ENCODE measurements around the gene PRSS33.

PRSS33 gene, protein sequence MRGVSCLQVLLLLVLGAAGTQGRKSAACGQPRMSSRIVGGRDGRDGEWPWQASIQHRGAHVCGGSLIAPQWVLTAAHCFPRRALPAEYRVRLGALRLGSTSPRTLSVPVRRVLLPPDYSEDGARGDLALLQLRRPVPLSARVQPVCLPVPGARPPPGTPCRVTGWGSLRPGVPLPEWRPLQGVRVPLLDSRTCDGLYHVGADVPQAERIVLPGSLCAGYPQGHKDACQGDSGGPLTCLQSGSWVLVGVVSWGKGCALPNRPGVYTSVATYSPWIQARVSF
- total RNA-seq = 0 to 0.19 (median 0) reads per million in 3 donors

DNA sequence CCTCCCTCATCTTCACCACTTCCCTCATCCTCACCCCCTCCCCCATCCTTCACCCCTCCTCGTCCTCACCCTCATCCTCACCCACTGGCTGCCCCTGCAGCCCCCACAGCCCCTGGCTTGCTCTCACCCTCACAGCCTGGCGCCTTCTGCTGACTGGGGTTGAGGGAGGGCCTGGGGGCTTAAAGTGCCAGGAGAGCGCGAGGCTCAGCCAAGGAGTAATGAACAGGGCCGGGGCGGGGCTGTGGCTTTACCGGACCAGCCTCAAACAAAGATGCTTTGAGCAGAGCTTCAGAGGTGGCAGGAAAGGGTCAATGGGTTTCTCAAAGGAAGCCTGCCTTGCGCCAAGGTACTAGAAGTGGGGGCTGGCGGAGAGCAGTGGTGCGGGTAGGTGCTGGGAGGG lies at the start of gene PRSS33:
Gene PRSS33, minus strand, starts transcription at position 155 of the 400 bp plus-strand sequence. CDS start 1,013 bp downstream, outside the sequence.
- Histone ChIP-seq H3K36me3 (ENCODE audit: control insufficient read depth, insufficient read depth, low read length) (no peaks in the 10 kb centered on the region), H3K4me3 (ENCODE audit: insufficient read depth, low read depth, low read length, poor library complexity, severe bottlenecking) (no peak within 1 kb of the TSS), H3K27me3 (replicated peaks; ENCODE audit: control insufficient read depth, insufficient read depth, low read length, poor library complexity, severe bottlenecking) (no peaks in the 10 kb centered on the region), H3K9me3 (ENCODE audit: control insufficient read depth, low read length) (no peaks in the 10 kb centered on the region), H3K27ac (ENCODE audit: insufficient read depth, low read length, poor library complexity, severe bottlenecking) (no peak within 1 kb of the TSS), H3K4me1 (ENCODE audit: control insufficient read depth, insufficient read depth, low read length, poor library complexity, severe bottlenecking) (peaks cover 18% of the 10 kb centered on the region)
- DNase-seq = no peak

DNA sequence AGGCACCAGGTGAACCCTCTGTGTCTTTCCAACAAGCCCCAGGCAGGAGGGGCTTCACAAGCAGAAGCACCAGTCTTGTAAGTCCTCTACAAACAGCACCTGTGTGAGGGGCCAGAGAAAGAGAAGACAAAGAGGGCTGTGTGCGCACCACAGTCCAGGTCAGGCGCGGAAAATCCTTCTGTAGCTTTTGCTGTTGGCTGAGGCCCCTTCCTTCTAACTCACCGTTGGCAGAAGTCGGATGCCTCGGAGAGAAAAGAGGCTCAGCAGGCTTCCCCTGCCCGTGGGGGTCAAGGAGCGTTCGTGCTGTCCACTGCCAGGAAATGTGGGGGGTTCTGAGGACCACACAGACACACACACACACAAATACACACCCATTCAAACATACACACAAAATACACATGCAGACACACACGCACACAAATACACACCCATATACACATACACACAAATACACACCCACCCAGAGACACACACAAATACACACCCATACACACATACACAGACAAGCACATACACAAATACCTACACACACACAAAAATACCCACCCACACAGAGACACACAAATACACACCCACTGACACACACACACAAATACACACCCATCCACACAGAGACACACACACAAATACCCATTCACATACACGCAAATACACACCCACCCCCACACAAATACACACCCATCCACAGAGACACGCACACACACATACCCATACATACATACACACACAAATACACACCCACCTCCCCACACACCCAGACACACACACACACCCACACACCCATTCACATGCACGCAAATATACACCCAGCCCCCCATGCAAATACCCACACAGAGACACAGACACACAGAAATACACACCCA lies 49.5 kb upstream of the PRSS33 start:
- no peaks in the 10 kb centered on the region for H3K27me3 ChIP-seq (replicated peaks; ENCODE audit: control insufficient read depth, insufficient read depth, low read length, poor library complexity, severe bottlenecking)
- H3K9me3 ChIP-seq (ENCODE audit: control insufficient read depth, low read length) = no peaks in the 10 kb centered on the region
- no peak for DNase-seq
- no peak overlapping the region for H3K27ac ChIP-seq (ENCODE audit: insufficient read depth, low read length, poor library complexity, severe bottlenecking)
- H3K36me3 ChIP-seq (ENCODE audit: control insufficient read depth, insufficient read depth, low read length) = no peaks in the 10 kb centered on the region
- H3K4me3 ChIP-seq (ENCODE audit: insufficient read depth, low read depth, low read length, poor library complexity, severe bottlenecking) = no peak overlapping the region
- peaks cover 19% of the 10 kb centered on the region for H3K4me1 ChIP-seq (ENCODE audit: control insufficient read depth, insufficient read depth, low read length, poor library complexity, severe bottlenecking)

DNA sequence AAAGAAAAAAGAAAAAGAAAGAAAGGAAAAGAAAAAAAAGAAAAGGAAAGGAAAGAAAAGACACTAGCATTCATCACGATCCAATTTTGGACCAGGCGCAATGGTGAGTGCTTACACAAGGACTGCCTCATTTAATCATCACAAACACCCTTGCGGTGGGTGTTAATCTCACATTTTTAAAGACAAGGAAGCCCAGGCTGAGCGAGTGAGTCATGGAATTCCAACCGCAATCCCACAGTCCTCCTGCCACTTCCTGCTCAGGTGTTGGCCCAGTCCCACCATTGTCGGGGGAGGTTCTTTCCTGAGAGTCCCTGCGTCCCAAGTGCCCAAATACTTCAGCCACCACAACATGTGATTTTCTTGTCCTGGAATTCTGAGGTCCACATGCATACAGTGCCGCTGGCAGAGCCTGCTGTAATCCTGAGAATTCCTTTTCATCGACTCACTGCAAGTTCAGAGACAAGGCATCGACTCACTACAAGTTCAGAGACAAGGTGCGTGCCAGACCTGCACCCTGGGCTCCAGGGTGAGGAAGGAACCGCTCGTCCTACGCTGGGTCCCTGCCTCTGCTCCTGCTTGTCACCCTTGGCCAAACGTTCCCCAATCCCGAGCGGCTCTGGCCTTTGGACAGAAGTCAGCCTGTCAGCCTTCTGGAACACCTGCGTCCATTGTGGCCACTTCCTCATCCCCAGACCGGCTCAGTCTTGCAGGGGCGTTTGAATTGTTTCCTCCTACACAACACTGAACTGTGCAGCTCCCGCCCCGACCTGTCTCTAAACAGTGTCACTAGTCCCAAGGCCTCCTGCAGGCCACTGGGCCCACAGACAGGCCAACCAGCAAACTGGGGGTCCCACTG lies 48.5 kb upstream of the PRSS33 start:
- Histone ChIP-seq H3K4me3 (ENCODE audit: insufficient read depth, low read depth, low read length, poor library complexity, severe bottlenecking) (no peak overlapping the region), H3K4me1 (ENCODE audit: control insufficient read depth, insufficient read depth, low read length, poor library complexity, severe bottlenecking) (peaks cover 9% of the 10 kb centered on the region), H3K9me3 (ENCODE audit: control insufficient read depth, low read length) (no peaks in the 10 kb centered on the region), H3K36me3 (ENCODE audit: control insufficient read depth, insufficient read depth, low read length) (no peaks in the 10 kb centered on the region), H3K27ac (ENCODE audit: insufficient read depth, low read length, poor library complexity, severe bottlenecking) (no peak overlapping the region), H3K27me3 (replicated peaks; ENCODE audit: control insufficient read depth, insufficient read depth, low read length, poor library complexity, severe bottlenecking) (no peaks in the 10 kb centered on the region)
- no peak for DNase-seq

DNA sequence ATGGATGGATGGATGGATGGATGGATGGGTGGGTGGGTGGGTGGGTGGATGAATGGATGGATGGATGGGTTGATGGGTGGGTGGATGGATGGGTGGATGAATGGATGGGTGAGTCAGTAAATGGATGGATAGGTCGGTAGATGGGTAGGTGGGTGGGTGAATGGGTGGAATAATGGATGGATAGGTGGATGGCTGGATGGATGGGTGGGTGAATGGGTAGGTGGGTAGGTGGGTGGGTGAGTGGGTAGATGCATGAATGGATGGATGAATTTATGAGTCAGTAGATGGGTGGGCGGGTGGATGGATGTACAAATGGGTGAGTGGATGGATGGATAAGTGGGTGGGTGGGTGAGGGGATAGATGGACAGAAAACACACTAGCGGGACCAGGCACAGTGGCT lies 47.6 kb upstream of the PRSS33 start:
- Histone ChIP-seq H3K9me3 (ENCODE audit: control insufficient read depth, low read length) (no peaks in the 10 kb centered on the region), H3K4me1 (ENCODE audit: control insufficient read depth, insufficient read depth, low read length, poor library complexity, severe bottlenecking) (peaks cover under 1% of the 10 kb centered on the region), H3K27ac (ENCODE audit: insufficient read depth, low read length, poor library complexity, severe bottlenecking) (no peak overlapping the region), H3K36me3 (ENCODE audit: control insufficient read depth, insufficient read depth, low read length) (no peaks in the 10 kb centered on the region), H3K4me3 (ENCODE audit: insufficient read depth, low read depth, low read length, poor library complexity, severe bottlenecking) (no peak overlapping the region), H3K27me3 (replicated peaks; ENCODE audit: control insufficient read depth, insufficient read depth, low read length, poor library complexity, severe bottlenecking) (no peaks in the 10 kb centered on the region)
- DNase-seq = no peak

DNA sequence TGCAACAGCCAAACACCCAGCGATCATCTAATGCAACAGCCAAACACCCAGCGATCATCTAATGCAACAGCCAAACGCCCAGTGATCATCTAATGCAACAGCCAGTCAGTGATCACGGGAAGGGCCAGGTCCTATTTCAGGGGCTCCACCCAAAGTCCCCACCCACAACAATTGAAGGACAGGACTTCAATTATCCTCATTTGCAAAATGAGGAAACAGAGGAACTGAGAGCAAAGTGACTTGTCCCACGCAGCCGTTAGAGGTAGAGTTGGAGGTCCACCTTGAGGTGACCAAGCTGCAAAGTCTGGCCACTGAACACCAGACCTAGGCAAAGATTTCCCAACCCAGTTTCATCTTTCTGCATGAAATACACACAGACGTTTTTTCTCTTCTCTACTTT lies 46.4 kb upstream of the PRSS33 start:
- H3K36me3 ChIP-seq (ENCODE audit: control insufficient read depth, insufficient read depth, low read length) = no peaks in the 10 kb centered on the region
- H3K27ac ChIP-seq (ENCODE audit: insufficient read depth, low read length, poor library complexity, severe bottlenecking) = no peak overlapping the region
- no peak overlapping the region for H3K4me3 ChIP-seq (ENCODE audit: insufficient read depth, low read depth, low read length, poor library complexity, severe bottlenecking)
- H3K4me1 ChIP-seq (ENCODE audit: control insufficient read depth, insufficient read depth, low read length, poor library complexity, severe bottlenecking) = no peaks in the 10 kb centered on the region
- H3K9me3 ChIP-seq (ENCODE audit: control insufficient read depth, low read length) = no peaks in the 10 kb centered on the region
- H3K27me3 ChIP-seq (replicated peaks; ENCODE audit: control insufficient read depth, insufficient read depth, low read length, poor library complexity, severe bottlenecking) = no peaks in the 10 kb centered on the region
- DNase-seq = no peak

GRCh38 chr16:2831203-2831602 lies 43.8 kb upstream of the PRSS33 start:
- no peaks in the 10 kb centered on the region for H3K27me3 ChIP-seq (replicated peaks; ENCODE audit: control insufficient read depth, insufficient read depth, low read length, poor library complexity, severe bottlenecking)
- no peaks in the 10 kb centered on the region for H3K36me3 ChIP-seq (ENCODE audit: control insufficient read depth, insufficient read depth, low read length)
- H3K9me3 ChIP-seq (ENCODE audit: control insufficient read depth, low read length) = no peaks in the 10 kb centered on the region
- DNase-seq = no peak
- H3K27ac ChIP-seq (ENCODE audit: insufficient read depth, low read length, poor library complexity, severe bottlenecking) = no peak overlapping the region
- H3K4me1 ChIP-seq (ENCODE audit: control insufficient read depth, insufficient read depth, low read length, poor library complexity, severe bottlenecking) = no peaks in the 10 kb centered on the region
- H3K4me3 ChIP-seq (ENCODE audit: insufficient read depth, low read depth, low read length, poor library complexity, severe bottlenecking) = no peak overlapping the region

DNA sequence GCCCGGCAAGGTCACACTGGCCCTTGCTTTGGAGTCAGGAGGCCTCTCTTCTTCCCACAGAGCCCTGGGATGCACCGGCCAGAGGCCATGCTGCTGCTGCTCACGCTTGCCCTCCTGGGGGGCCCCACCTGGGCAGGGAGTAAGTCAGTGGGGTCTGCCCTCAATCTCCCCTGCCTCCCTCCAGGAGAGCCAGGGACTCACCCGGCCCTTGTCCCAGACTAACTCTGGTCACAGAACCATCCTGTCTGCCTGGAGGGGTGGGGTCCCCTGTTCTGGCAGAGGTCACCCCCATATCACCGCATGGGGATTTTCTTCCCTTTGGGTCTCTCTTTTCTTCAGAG lies 43.0 kb upstream of the PRSS33 start:
- H3K27ac ChIP-seq (ENCODE audit: insufficient read depth, low read length, poor library complexity, severe bottlenecking) = no peak overlapping the region
- H3K36me3 ChIP-seq (ENCODE audit: control insufficient read depth, insufficient read depth, low read length) = no peaks in the 10 kb centered on the region
- H3K4me3 ChIP-seq (ENCODE audit: insufficient read depth, low read depth, low read length, poor library complexity, severe bottlenecking) = no peak overlapping the region
- no peaks in the 10 kb centered on the region for H3K4me1 ChIP-seq (ENCODE audit: control insufficient read depth, insufficient read depth, low read length, poor library complexity, severe bottlenecking)
- DNase-seq = no peak
- H3K27me3 ChIP-seq (replicated peaks; ENCODE audit: control insufficient read depth, insufficient read depth, low read length, poor library complexity, severe bottlenecking) = no peaks in the 10 kb centered on the region
- H3K9me3 ChIP-seq (ENCODE audit: control insufficient read depth, low read length) = no peaks in the 10 kb centered on the region

DNA sequence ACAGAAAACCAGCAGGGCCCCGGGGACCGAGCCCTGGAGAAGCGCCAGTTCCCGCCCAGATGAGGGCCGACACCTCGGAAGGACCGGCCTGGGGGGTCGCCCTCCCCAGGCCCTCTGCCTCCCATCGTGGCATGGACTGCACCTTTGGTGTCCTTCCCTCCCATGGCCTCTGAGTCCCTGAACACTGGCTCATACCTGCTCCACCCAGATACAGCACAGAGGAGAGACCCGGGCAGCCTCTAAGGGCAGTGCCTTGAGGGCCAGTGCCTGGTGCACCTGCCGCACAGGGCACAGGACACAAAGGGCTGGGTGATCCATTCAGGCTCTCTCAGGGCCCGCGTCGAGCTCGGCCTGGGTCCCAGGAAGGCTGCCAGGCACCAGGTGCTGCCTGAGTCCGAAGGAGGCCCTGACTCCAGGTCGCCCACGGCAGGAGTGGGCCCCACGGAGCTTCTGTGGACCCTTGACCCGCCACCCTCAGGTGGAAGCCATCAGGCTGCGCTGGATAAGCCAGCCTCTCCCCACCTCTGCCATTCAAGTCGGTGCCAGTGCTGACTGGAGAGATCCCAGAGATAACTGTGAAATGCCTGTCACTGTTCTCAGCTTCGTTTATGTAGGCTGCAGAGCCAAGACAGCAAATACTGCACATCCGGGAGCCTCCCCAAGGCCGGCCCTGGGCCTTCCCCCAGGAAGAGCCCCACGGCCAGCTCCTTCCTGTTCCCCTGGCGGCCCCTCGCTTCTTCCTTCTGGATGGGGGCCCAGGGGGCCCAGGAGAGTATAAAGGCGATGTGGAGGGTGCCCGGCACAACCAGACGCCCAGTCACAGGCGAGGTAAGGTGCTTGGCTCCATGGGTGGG lies 42.4 kb upstream of the PRSS33 start, which contains the start of gene ZG16B:
Gene ZG16B, plus strand, starts transcription at position 803 of the 854 bp plus-strand sequence. CDS start 139 bp downstream, outside the sequence.
- Histone ChIP-seq H3K9me3 (ENCODE audit: control insufficient read depth, low read length) (no peaks in the 10 kb centered on the region), H3K4me3 (ENCODE audit: insufficient read depth, low read depth, low read length, poor library complexity, severe bottlenecking) (no peak within 1 kb of the TSS), H3K36me3 (ENCODE audit: control insufficient read depth, insufficient read depth, low read length) (no peaks in the 10 kb centered on the region), H3K27ac (ENCODE audit: insufficient read depth, low read length, poor library complexity, severe bottlenecking) (no peak within 1 kb of the TSS), H3K27me3 (replicated peaks; ENCODE audit: control insufficient read depth, insufficient read depth, low read length, poor library complexity, severe bottlenecking) (no peaks in the 10 kb centered on the region), H3K4me1 (ENCODE audit: control insufficient read depth, insufficient read depth, low read length, poor library complexity, severe bottlenecking) (no peaks in the 10 kb centered on the region)
- DNase-seq = no peak

DNA sequence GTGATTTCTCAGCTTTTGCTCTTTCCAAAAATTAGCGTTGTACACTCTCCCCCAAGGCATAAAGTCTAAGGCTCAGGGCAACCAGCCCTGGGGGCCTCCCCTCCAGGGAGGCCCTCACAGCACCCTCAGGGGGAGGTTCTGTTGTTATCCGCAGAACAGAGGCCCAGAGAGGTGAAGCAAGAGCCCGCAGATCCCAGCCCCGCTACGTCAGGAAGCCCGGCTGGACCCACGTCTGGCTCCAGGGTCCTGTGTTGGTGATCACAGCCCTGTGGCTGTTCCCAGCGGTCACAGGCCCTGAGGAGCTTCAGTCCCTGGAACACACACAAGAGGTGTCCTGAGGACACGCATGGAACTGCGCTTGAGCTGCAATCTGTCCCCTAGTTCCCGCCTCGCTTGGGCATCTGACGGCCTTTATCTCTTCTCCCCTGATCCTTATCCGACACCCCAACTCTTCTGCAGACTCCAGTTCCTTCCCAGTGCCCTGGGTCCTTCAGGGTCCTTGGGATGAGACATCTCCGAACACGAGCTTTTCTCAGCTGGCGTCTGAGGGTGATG lies 41.6 kb upstream of the PRSS33 start:
- no peaks in the 10 kb centered on the region for H3K36me3 ChIP-seq (ENCODE audit: control insufficient read depth, insufficient read depth, low read length)
- H3K4me1 ChIP-seq (ENCODE audit: control insufficient read depth, insufficient read depth, low read length, poor library complexity, severe bottlenecking) = no peaks in the 10 kb centered on the region
- H3K27ac ChIP-seq (ENCODE audit: insufficient read depth, low read length, poor library complexity, severe bottlenecking) = no peak overlapping the region
- no peaks in the 10 kb centered on the region for H3K9me3 ChIP-seq (ENCODE audit: control insufficient read depth, low read length)
- no peak overlapping the region for H3K4me3 ChIP-seq (ENCODE audit: insufficient read depth, low read depth, low read length, poor library complexity, severe bottlenecking)
- DNase-seq = no peak
- H3K27me3 ChIP-seq (replicated peaks; ENCODE audit: control insufficient read depth, insufficient read depth, low read length, poor library complexity, severe bottlenecking) = no peaks in the 10 kb centered on the region
